ENCODE results near the gene LCN6. TPM values are rescaled to one million over a fixed set of nuclear protein-coding genes. Genes with fewer than 3 reads are reported as not detected.

The LCN6 gene
- total and polyA plus RNA-seq, 4 donors = 1.4 to 12.3 (median 8.6) TPM; not detected in 1

GRCh38 chr9:136774416-136775045 is 26.2 kb upstream of the LCN6 start:
- 90 to 91% methylated on average over 12 of the region's 12 CpGs for WGBS, 2 donors
- DNase-seq (no peak), ATAC-seq (ENCODE audit: insufficient read depth, low FRiP score) (no peak)
- Histone ChIP-seq H3K4me3 (no peak overlapping the region), H3K27me3 (ENCODE audit: control insufficient read depth in 3 of 3, insufficient read depth in 3 of 3, low read length in 2 of 3) (no peaks in the 10 kb centered on the region), H3K9me3 (ENCODE audit: control insufficient read depth in 4 of 4, insufficient read depth in 3 of 4, low read length in 3 of 4) (peaks cover 0 to 7% (median 2%) of the 10 kb centered on the region in 4 donors), H3K36me3 (ENCODE audit: control insufficient read depth in 4 of 4, insufficient read depth in 4 of 4, low read length in 4 of 4) (no peaks in the 10 kb centered on the region), H3K27ac (ENCODE audit: low read depth in 1 of 2, low read length in 1 of 2) (no peak overlapping the region), H3K4me1 (ENCODE audit: control insufficient read depth in 5 of 5, insufficient read depth in 5 of 5, low read length in 5 of 5) (peaks cover 0 to 2% (median 0%) of the 10 kb centered on the region in 5 donors), H3K9ac (ENCODE audit: insufficient read depth in 1 of 2, low read length in 2 of 2) (no peak overlapping the region)
- no peak for TF ChIP-seq CTCF (IDR thresholded peaks at IDR 0.05; ENCODE audit: control extremely low read depth, extremely low read depth)

GRCh38 chr9:136773386-136774044 is 25.2 kb upstream of the LCN6 start:
- Histone ChIP-seq H3K9me3 (ENCODE audit: control insufficient read depth in 4 of 4, insufficient read depth in 3 of 4, low read length in 3 of 4) (peaks cover 0 to 7% (median 2%) of the 10 kb centered on the region in 4 donors), H3K27ac (ENCODE audit: low read depth in 1 of 2, low read length in 1 of 2) (no peak overlapping the region), H3K4me1 (ENCODE audit: control insufficient read depth in 5 of 5, insufficient read depth in 5 of 5, low read length in 5 of 5) (peaks cover 0 to 2% (median 0%) of the 10 kb centered on the region in 5 donors), H3K9ac (ENCODE audit: insufficient read depth in 1 of 2, low read length in 2 of 2) (no peak overlapping the region), H3K4me3 (no peak overlapping the region), H3K36me3 (ENCODE audit: control insufficient read depth in 4 of 4, insufficient read depth in 4 of 4, low read length in 4 of 4) (no peaks in the 10 kb centered on the region), H3K27me3 (ENCODE audit: control insufficient read depth in 3 of 3, insufficient read depth in 3 of 3, low read length in 2 of 3) (no peaks in the 10 kb centered on the region)
- TF ChIP-seq CTCF (IDR thresholded peaks at IDR 0.05; ENCODE audit: control extremely low read depth, extremely low read depth) = no peak
- DNase-seq = no peak
- no peak for ATAC-seq (ENCODE audit: insufficient read depth, low FRiP score)
- 76 to 78% methylated on average over 7 of the region's 7 CpGs for WGBS, 2 donors

GRCh38 chr9:136771907-136772415 is 23.6 kb upstream of the LCN6 start:
- Histone ChIP-seq H3K4me3 (no peak overlapping the region), H3K27me3 (ENCODE audit: control insufficient read depth in 3 of 3, insufficient read depth in 3 of 3, low read length in 2 of 3) (peaks cover 0 to 3% (median 0%) of the 10 kb centered on the region in 3 donors), H3K27ac (ENCODE audit: low read depth in 1 of 2, low read length in 1 of 2) (no peak overlapping the region), H3K4me1 (ENCODE audit: control insufficient read depth in 5 of 5, insufficient read depth in 5 of 5, low read length in 5 of 5) (peaks cover 0 to 2% (median 0%) of the 10 kb centered on the region in 5 donors), H3K9ac (ENCODE audit: insufficient read depth in 1 of 2, low read length in 2 of 2) (no peak overlapping the region), H3K36me3 (ENCODE audit: control insufficient read depth in 4 of 4, insufficient read depth in 4 of 4, low read length in 4 of 4) (no peaks in the 10 kb centered on the region), H3K9me3 (ENCODE audit: control insufficient read depth in 4 of 4, insufficient read depth in 3 of 4, low read length in 3 of 4) (peaks cover 0 to 7% (median 2%) of the 10 kb centered on the region in 4 donors)
- ATAC-seq (ENCODE audit: insufficient read depth, low FRiP score) (no peak), DNase-seq (no peak)
- no peak for TF ChIP-seq CTCF (IDR thresholded peaks at IDR 0.05; ENCODE audit: control extremely low read depth, extremely low read depth)
- 71 to 85% methylated on average over 3 of the region's 3 CpGs for WGBS, 2 donors

Measured in lung (tissue), 12 donors.